Suprapubic skin (tissue), 4 donors: ENCODE measurements around the gene BOK. TPM values are rescaled to one million over a fixed set of nuclear protein-coding genes. Genes with fewer than 3 reads are reported as not detected.
"Not testable (repeated sequence)": the region's sequence is repeated elsewhere in the genome, so short reads cannot be mapped to it uniquely, and the experiment has no call there.

ENCODE experiments used
- DNase-seq, 2 donors: peaks; one replicate each; pipeline ENCODE4 v3.0.0-alpha.2; 2019; ENCODE audit warnings: low spot score in 2 of 2
- H3K27ac ChIP-seq: fragments of 200-600 bp; sonication (generic); one replicate; pipeline ENCODE4 v1.5.1; 2019
- H3K27me3 ChIP-seq: fragments of 200-600 bp; sonication (generic); one replicate; pipeline ENCODE4 v1.5.1; 2019
- H3K36me3 ChIP-seq: fragments of 200-600 bp; sonication (generic); one replicate; pipeline ENCODE4 v1.5.1; 2019
- H3K4me1 ChIP-seq: fragments of 200-600 bp; sonication (generic); one replicate; pipeline ENCODE4 v1.5.1; 2019
- H3K4me3 ChIP-seq: fragments of 200-600 bp; sonication (generic); one replicate; pipeline ENCODE4 v1.5.1; 2019; ENCODE audit warnings: mild to moderate bottlenecking
- H3K9me3 ChIP-seq: fragments of 200-600 bp; sonication (generic); one replicate; pipeline ENCODE4 v1.5.1; 2019
- CTCF ChIP-seq, 2 donors: fragments of 200-600 bp in 1 of 2; fragments of 450-650 bp in 1 of 2; sonication (generic) in 1 of 2; IDR thresholded peaks; one replicate each; pipeline ENCODE4 v1.5.1; 2016 to 2019; ENCODE audit warnings: antibody characterized with exemption in 2 of 2, mild to moderate bottlenecking in 1 of 2, moderate library complexity in 1 of 2
- EP300 ChIP-seq: sonication (generic); formaldehyde crosslinking; IDR thresholded peaks from one replicate; pipeline ENCODE4 v1.6.1; 2017; ENCODE audit warnings: antibody characterized with exemption
- POLR2A ChIP-seq, 2 donors: fragments of 450-650 bp; IDR thresholded peaks; one replicate each; pipeline ENCODE4 v1.6.1; 2017; ENCODE audit warnings: antibody characterized with exemption in 2 of 2, mild to moderate bottlenecking in 2 of 2, moderate library complexity in 2 of 2
- POLR2AphosphoS5 ChIP-seq, 3 donors: sonication (generic); formaldehyde crosslinking; IDR thresholded peaks; one replicate each; pipeline ENCODE4 v1.6.1; 2017; ENCODE audit warnings: antibody characterized with exemption in 3 of 3
- WGBS: methylation state at CpG from one replicate; pipeline ENCODE4 v1.1.5; 2018; 5-methylcytosine and 5-hydroxymethylcytosine counted together
- total RNA-seq, 4 donors: library from RNA; depleted of rRNA; stranded (reverse); fragments of >200 nt; gene quantifications; one replicate each; pipeline ENCODE4 v1.1.0, GENCODE V29; 2016

Gene BOK
- total RNA-seq, 4 donors from 2014 or later = 32.4 to 61.6 (median 60.5) TPM

DNA sequence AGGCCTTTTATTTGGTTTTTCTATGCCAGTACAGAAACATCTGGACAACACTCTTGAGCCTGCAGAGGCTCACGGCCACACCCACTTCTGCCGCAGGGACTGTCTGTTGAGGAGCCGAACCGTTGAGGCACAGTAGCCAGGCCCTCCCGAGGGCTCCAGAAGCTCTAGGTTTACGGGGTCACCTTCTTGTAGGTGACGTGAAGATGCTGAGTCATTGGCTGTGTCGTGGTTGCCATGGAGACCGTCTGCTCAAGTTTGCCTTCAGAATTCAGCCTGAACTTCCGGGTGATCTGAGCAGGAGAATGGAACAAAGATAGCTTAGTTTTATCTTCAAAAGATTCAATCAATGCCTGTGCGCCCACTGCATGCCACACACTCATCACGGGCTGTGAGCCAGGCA, 25.9 kb downstream of the BOK start:
- H3K4me3 ChIP-seq = no peak overlapping the region
- TF ChIP-seq POLR2A (IDR thresholded peaks at IDR 0.05) (no peak), CTCF (IDR thresholded peaks at IDR 0.05) (no peak), EP300 (no peak)
- H3K9me3 ChIP-seq = peaks cover 21% of the 10 kb centered on the region
- no peaks in the 10 kb centered on the region for H3K4me1 ChIP-seq
- peaks cover 64% of the 10 kb centered on the region for H3K36me3 ChIP-seq
- WGBS = 67% methylated on average over 12 of the region's 12 CpGs
- DNase-seq = no peak
- H3K27ac ChIP-seq = no peak overlapping the region
- H3K27me3 ChIP-seq = no peaks in the 10 kb centered on the region

DNA sequence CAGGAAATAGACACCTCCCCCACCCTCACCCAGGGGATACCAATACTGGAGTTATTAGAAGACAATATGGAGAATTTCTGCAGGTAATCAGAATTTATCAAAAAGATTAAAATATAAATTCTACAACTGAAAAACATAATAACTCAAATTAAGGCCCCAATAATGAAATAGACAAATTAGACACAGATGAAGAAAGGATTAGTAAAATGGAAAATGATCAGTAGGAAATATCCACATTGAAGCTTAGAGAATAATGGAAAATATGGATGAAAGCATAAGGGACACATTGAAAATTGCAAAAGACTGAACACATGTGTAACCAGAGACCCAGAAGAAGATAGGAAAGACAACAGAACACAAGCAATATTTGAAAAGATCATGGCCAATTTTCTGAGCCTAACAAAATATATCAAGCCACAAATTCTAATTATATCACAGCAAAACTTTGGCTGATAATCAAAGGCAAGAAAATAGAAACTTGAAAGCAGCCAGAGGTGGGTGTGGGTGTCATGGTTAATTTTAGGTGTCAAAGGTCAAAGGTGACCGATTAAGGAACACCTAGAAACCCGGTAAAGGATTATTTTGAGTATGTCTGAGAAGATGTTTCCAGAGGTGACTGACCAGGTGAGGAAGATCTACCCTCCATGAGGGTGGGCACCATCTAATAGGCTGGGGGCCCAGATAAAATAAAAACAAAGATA, 28.2 kb downstream of the BOK start:
- Histone ChIP-seq H3K27ac (no peak overlapping the region), H3K9me3 (peaks cover 21% of the 10 kb centered on the region), H3K4me1 (no peaks in the 10 kb centered on the region), H3K4me3 (no peak overlapping the region), H3K36me3 (peaks cover 71% of the 10 kb centered on the region), H3K27me3 (no peaks in the 10 kb centered on the region)
- TF ChIP-seq POLR2A (IDR thresholded peaks at IDR 0.05) (no peak), CTCF (IDR thresholded peaks at IDR 0.05) (no peak), EP300 (no peak), POLR2AphosphoS5 (IDR thresholded peaks at IDR 0.05) (no peak)
- no peak for DNase-seq
- WGBS = 98% methylated on average over 2 of the region's 2 CpGs

- Histone ChIP-seq H3K9me3 (peaks cover 21% of the 10 kb centered on the region), H3K36me3 (peaks cover 69% of the 10 kb centered on the region)
- H3K27me3 ChIP-seq, H3K27ac ChIP-seq, H3K4me1 ChIP-seq, DNase-seq, H3K4me3 ChIP-seq: not testable (repeated sequence)
- WGBS = 79% methylated on average over 15 of the region's 17 CpGs
These were observed 31.3 kb downstream of the BOK start for GRCh38 chr2:241589863-241590262.

- H3K36me3 ChIP-seq = peaks cover 70% of the 10 kb centered on the region
- not testable (repeated sequence) for H3K27me3 ChIP-seq, H3K4me3 ChIP-seq, H3K4me1 ChIP-seq, DNase-seq, H3K27ac ChIP-seq
- WGBS = 82% methylated on average over 30 of the region's 33 CpGs
- H3K9me3 ChIP-seq = peaks cover 21% of the 10 kb centered on the region
These were observed 32.2 kb downstream of the BOK start for GRCh38 chr2:241590496-241591455.

DNA sequence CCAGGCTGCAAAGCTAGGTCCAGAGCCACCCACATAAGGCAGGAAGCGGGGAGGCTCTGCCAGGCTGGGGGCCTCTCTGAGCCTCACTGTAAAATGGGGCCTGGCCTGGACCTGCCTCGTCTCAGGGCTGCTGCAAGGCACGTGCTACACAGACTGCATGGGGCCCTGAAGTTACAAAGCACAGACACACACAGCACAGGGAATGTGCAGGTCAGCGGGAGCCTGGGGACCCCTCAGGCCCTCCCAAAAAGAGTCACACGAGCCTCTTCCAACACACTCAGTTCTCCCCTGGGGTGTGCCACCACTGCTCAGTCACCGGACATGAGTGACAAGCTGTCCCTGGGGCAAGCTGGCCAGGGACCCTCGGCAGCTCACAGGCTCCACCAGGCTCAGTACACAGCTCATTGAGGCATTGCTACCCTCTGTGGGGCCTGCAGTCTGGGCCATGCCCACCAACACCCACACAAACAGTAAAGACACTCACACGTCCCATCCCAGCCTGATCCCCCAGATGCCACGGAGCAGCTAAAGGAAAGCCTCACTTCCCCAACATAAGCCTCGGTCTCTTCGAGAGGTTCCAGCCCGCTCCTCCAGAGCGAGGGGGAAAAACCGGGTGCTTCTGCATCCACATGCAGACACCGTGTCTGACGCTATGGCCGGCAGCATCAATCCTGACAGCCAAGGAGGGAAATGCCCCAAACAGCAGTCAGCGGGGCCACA, 33.7 kb downstream of the BOK start:
- Histone ChIP-seq H3K36me3 (peaks cover 67% of the 10 kb centered on the region), H3K27me3 (no peaks in the 10 kb centered on the region), H3K4me1 (no peaks in the 10 kb centered on the region), H3K27ac (no peak overlapping the region), H3K9me3 (peaks cover 9% of the 10 kb centered on the region), H3K4me3 (no peak overlapping the region)
- DNase-seq = no peak
- TF ChIP-seq CTCF (IDR thresholded peaks at IDR 0.05) (no peak), POLR2AphosphoS5 (IDR thresholded peaks at IDR 0.05) (no peak), EP300 (no peak), POLR2A (IDR thresholded peaks at IDR 0.05) (no peak)
- 92% methylated on average over 18 of the region's 18 CpGs for WGBS

DNA sequence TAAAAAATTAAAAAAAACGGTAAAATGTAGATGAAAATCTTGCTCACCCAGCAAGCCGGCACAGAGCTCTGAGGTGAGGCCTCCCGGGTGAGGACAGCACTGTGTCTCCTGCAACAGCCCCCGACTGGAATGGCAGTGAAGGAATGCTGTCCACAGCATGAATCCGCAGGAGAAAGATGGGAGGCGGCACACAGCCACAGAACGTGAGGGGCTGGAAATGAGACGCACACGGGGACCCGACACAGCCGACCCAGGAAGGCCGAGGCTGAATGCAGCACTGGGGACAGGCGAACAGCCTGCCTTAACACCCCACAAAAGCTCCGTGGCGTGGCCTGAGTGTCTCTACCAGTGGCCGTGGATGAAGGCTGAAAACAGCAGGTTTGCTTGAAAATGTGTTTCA, 34.7 kb downstream of the BOK start:
- TF ChIP-seq POLR2AphosphoS5 (IDR thresholded peaks at IDR 0.05) (no peak), POLR2A (IDR thresholded peaks at IDR 0.05) (no peak), CTCF (IDR thresholded peaks at IDR 0.05) (no peak), EP300 (no peak)
- Histone ChIP-seq H3K9me3 (no peaks in the 10 kb centered on the region), H3K36me3 (peaks cover 64% of the 10 kb centered on the region), H3K27me3 (no peaks in the 10 kb centered on the region), H3K4me3 (no peak overlapping the region), H3K4me1 (no peaks in the 10 kb centered on the region), H3K27ac (no peak overlapping the region)
- DNase-seq = no peak
- 92% methylated on average over 16 of the region's 16 CpGs for WGBS
